C4-2B (cell line): Measurements from ENCODE around the gene VPS13D.

Experiments used
- H3K27ac ChIP-seq: fragments of 450-650 bp; 2 replicates; pipeline ENCODE4 v1.5.1; 2017
- ZFX ChIP-seq: fragments of 450-650 bp; IDR thresholded peaks from 2 replicates; pipeline ENCODE4 v1.6.1; 2017
- TF ChIP-seq, protein P1 (sequence below): fragments of 450-650 bp; conservative IDR thresholded peaks from 2 replicates; pipeline ENCODE4 v1.5.1; 2017; ENCODE audit warnings: mild to moderate bottlenecking

VPS13D gene

DNA sequence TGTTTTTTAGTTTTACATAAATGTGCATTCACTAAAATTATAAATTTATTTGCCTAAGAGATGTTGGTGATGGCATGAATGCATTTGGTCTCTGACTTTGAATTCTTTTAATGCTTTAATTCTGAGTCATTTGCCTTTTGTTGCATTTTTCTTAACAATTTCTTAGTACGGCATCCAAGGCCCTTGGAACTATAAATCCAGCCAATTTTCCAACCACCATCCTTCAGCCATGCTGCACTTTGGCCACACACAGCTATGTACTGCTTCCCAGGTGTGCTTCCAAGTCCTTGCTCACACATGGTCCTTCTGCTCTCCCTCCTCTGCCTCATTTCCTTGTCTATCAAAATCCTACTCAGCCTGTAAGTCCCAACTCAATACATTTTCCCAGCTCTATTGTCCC, 227.1 kb downstream of the VPS13D start:
- TF ChIP-seq ZFX = no peak
- TF ChIP-seq, protein P1, sequence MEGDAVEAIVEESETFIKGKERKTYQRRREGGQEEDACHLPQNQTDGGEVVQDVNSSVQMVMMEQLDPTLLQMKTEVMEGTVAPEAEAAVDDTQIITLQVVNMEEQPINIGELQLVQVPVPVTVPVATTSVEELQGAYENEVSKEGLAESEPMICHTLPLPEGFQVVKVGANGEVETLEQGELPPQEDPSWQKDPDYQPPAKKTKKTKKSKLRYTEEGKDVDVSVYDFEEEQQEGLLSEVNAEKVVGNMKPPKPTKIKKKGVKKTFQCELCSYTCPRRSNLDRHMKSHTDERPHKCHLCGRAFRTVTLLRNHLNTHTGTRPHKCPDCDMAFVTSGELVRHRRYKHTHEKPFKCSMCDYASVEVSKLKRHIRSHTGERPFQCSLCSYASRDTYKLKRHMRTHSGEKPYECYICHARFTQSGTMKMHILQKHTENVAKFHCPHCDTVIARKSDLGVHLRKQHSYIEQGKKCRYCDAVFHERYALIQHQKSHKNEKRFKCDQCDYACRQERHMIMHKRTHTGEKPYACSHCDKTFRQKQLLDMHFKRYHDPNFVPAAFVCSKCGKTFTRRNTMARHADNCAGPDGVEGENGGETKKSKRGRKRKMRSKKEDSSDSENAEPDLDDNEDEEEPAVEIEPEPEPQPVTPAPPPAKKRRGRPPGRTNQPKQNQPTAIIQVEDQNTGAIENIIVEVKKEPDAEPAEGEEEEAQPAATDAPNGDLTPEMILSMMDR = no peak
- H3K27ac ChIP-seq = no peak overlapping the region

DNA sequence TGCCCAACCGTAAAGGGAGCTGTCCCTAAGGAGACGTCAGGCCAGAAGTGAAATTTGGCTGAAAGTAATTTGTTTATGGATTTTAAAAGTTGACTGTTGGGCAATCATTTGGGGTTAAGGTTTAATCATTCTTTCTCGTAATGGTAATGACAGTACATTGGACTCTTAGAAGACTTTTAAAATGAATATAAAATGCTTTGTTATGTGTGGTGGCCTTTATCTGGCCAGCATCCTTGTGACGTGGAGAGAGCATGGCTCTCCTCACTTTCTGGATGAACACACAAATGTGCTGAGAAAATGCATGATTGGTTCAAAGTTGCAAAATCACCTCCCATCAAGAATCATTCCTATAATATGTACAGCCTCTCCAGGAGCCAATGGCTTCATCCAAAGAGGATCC, 227.9 kb downstream of the VPS13D start:
- no peak overlapping the region for H3K27ac ChIP-seq
- TF ChIP-seq ZFX = no peak
- TF ChIP-seq, protein P1 = no peak

DNA sequence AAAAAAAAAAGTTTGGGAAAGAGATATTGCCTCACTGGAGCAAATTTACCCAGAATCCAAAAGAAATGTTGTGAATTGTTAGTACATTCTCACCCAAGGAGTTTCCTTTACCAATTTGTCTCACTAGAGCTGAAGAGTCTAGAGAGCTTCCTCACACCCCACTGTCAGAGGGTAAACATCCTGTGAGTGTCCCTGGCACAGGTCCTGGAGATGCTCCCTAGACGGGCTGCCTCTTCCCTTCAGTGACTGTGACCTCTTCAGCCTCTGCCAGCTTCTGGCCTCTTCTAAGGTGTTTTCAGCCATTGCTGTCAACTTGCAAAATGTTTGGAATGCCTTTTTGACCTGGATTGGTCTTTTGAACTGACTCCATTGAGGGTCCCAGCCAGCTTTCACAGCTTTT, 228.7 kb downstream of the VPS13D start:
- TF ChIP-seq ZFX = no peak
- TF ChIP-seq, protein P1 = no peak
- H3K27ac ChIP-seq = no peak overlapping the region

DNA sequence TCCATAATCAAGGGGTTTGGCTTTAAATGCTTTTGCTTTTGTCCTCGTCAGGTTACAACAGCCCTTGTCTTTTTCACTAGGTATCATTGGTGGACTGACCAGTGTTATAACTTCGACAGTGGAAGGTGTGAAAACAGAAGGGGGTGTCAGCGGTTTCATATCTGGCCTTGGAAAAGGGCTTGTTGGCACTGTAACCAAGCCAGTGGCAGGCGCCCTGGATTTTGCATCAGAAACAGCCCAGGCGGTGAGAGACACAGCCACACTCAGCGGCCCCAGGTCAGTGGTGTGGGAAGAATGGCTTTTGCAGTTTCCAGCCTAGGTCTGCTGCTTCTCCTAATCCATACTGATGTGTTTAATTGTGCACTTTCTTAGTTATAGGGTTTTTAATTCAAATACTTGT, 230.3 kb downstream of the VPS13D start:
- H3K27ac ChIP-seq = no peak overlapping the region
- TF ChIP-seq ZFX = no peak
- TF ChIP-seq, protein P1 = no peak

DNA sequence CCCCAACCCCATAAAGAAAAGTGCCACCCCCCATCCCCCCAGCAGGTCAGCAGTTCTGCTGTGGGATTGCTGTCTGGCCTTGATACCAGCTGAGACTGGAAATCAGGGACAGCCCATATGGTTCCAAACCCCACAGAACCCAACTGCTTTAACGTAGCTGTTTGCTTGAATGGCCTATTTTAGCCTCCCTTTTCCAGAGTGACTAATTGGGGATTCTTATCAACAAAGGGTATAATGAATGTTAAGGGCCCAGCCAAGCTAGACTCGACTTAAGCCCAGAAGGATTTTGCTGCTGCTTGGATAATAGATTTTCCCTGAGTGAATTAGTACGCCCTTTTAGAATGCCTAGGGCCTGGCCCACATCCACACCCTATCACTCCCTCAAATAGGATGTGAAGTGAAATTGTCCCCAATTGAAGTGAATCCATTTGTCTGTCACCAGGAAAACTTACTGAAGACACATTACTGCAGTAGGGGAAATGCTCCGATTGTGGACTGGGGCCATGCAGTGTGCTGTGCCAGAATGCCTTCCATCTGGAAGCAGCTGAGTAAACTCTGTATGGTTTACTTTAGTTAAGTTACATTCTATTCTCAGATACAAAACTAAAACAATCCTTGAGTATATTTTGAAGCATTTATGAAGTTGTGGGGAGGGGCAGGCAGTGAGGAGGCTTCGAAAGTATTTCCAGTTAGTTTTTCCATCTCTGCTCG, 231.2 kb downstream of the VPS13D start:
- TF ChIP-seq ZFX = no peak
- TF ChIP-seq, protein P1 = no peak
- peak overlapping the region; percentile 49 for H3K27ac ChIP-seq

DNA sequence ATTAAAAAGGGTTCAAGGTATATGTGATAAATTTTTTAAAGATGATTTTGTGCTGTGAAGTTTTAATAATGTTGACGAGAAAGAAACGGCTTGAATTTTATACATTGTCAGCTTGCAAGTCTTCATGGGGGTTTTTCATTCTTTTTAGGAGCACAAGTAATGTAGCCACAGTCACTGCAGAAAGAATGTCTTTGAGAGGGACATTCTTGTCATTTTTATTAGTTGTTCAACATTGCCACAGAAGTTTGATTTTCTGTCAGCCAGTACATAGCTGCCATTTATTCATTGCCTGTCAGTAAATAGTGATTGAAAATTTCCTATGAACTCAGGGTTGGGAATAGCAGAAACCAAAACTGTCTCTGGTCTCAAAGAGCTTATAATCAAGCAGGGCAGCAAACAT, 231.9 kb downstream of the VPS13D start:
- H3K27ac ChIP-seq = no peak overlapping the region
- no peak for TF ChIP-seq ZFX
- TF ChIP-seq, protein P1 = no peak

DNA sequence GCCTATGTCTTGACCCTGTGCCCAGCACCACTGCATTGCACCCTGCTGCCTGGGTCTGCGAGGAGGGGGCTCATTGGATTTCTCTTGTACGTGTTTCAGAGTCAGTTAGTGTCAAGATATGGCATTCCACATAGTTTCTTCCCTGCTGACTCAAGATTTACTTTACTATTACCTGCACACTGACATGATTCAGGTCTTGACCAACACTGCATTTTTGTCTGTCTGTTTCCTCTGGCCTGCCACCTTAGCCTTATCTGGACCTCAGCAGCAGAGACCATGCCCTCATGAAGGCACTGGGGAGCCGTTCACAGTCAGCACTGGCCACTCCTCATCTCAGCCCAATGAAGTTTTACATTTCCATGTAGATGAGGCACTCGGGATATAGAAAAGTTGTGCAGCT, 232.8 kb downstream of the VPS13D start:
- TF ChIP-seq, protein P1 = no peak
- no peak for TF ChIP-seq ZFX
- H3K27ac ChIP-seq = peak overlapping the region; percentile 72
